Astrocyte (in vitro differentiated cells and primary cell): ENCODE results near the gene INPP4B. TPM values are rescaled to one million over a fixed set of nuclear protein-coding genes. Genes with fewer than 3 reads are reported as not detected.

Experiments
- DNase-seq: peaks from one replicate; pipeline ENCODE4 v3.0.0-alpha.2; 2010; ENCODE audit warnings: low read depth
- FAIRE-seq: peaks from 2 replicates; lab custom pipeline; 2011; peaks lifted over from hg19 to GRCh38; lab: Jason Lieb, UNC
- H2AFZ ChIP-seq: 2 replicates; pipeline ENCODE4 v1.6.0; 2012; ENCODE audit warnings: low read depth, low read length, inconsistent platforms
- H3K27ac ChIP-seq: 2 replicates; pipeline ENCODE4 v1.5.1; 2011; ENCODE audit warnings: low read depth, low read length, inconsistent platforms
- H3K27me3 ChIP-seq: 2 replicates; pipeline ENCODE4 v1.6.0; 2011; ENCODE audit warnings: low read length, inconsistent platforms; ENCODE audit not compliant: insufficient read depth
- H3K36me3 ChIP-seq: 2 replicates; pipeline ENCODE4 v1.5.1; 2011; ENCODE audit warnings: low read length, inconsistent platforms; ENCODE audit not compliant: insufficient read depth
- H3K4me1 ChIP-seq: 2 replicates; pipeline ENCODE4 v1.5.1; 2011; ENCODE audit warnings: low read length, inconsistent platforms; ENCODE audit not compliant: insufficient read depth
- H3K4me2 ChIP-seq: 2 replicates; pipeline ENCODE4 v1.6.0; 2012; ENCODE audit warnings: low read length, inconsistent platforms
- H3K4me3 ChIP-seq: 2 replicates; pipeline ENCODE4 v1.5.1; 2011; ENCODE audit warnings: low read depth, mild to moderate bottlenecking, low read length, inconsistent platforms; ENCODE audit not compliant: insufficient read depth
- H3K79me2 ChIP-seq: 2 replicates; pipeline ENCODE4 v1.6.0; 2012; ENCODE audit warnings: mild to moderate bottlenecking, low read length, inconsistent platforms; ENCODE audit not compliant: insufficient read depth
- H3K9ac ChIP-seq: 2 replicates; pipeline ENCODE4 v1.6.0; 2012; ENCODE audit warnings: mild to moderate bottlenecking, low read length, inconsistent platforms
- H3K9me3 ChIP-seq: 2 replicates; pipeline ENCODE4 v1.5.1; 2012; ENCODE audit warnings: low read depth, mild to moderate bottlenecking, low read length, inconsistent platforms; ENCODE audit not compliant: insufficient read depth
- H4K20me1 ChIP-seq: 2 replicates; pipeline ENCODE4 v1.6.0; 2012; ENCODE audit warnings: low read length, inconsistent platforms; ENCODE audit not compliant: insufficient read depth
- H3K27ac Mint-ChIP-seq: one replicate; pipeline ENCODE4 v1.8.0; 2021; ENCODE audit warnings: mild to moderate bottlenecking, mixed read lengths; ENCODE audit not compliant: unreplicated experiment
- H3K27me3 Mint-ChIP-seq: one replicate; pipeline ENCODE4 v1.8.0; 2021; ENCODE audit warnings: low read depth, mixed read lengths; ENCODE audit not compliant: unreplicated experiment
- H3K36me3 Mint-ChIP-seq: one replicate; pipeline ENCODE4 v1.8.0; 2021; ENCODE audit warnings: low read depth, mixed read lengths; ENCODE audit not compliant: unreplicated experiment
- H3K4me1 Mint-ChIP-seq: one replicate; pipeline ENCODE4 v1.8.0; 2021; ENCODE audit warnings: low read depth, mixed read lengths; ENCODE audit not compliant: unreplicated experiment
- H3K4me3 Mint-ChIP-seq: one replicate; pipeline ENCODE4 v1.8.0; 2021; ENCODE audit warnings: mild to moderate bottlenecking, moderate library complexity, mixed read lengths; ENCODE audit not compliant: unreplicated experiment
- H3K9me3 Mint-ChIP-seq: one replicate; pipeline ENCODE4 v1.8.0; 2021; ENCODE audit warnings: mild to moderate bottlenecking, mixed read lengths; ENCODE audit not compliant: unreplicated experiment
- CTCF ChIP-seq: IDR thresholded peaks from 2 replicates; pipeline ENCODE4 v1.5.1; 2011; ENCODE audit warnings: low read depth, mild to moderate bottlenecking, inconsistent platforms, low read length, moderate library complexity; ENCODE audit not compliant: insufficient read depth
- EZH2 ChIP-seq: IDR thresholded peaks from 2 replicates; pipeline ENCODE4 v1.6.1; 2012; ENCODE audit warnings: mild to moderate bottlenecking, low read length, inconsistent platforms; ENCODE audit not compliant: insufficient read depth
- total RNA-seq: library from RNA; stranded (reverse); gene quantifications from 2 replicates; pipeline ENCODE4 v1.2.1, GENCODE V29; 2021

INPP4B gene
- total RNA-seq, 1 donor from 2014 or later, result 2.8 TPM

- Histone ChIP-seq H3K4me2 (no peak overlapping the region), H3K36me3 (no peaks in the 10 kb centered on the region), H3K4me1 (peaks cover 25% of the 10 kb centered on the region), H2AFZ (no peak overlapping the region), H4K20me1 (no peaks in the 10 kb centered on the region), H3K27ac (peak overlapping the region; percentile 23), H3K4me3 (no peak overlapping the region), H3K9ac (no peak overlapping the region), H3K9me3 (no peaks in the 10 kb centered on the region), H3K27me3 (no peaks in the 10 kb centered on the region), H3K79me2 (no peaks in the 10 kb centered on the region)
- Mint-ChIP-seq H3K36me3 (no peaks in the 10 kb centered on the region), H3K4me3 (no peak overlapping the region), H3K27ac (peak overlapping the region; percentile 16), H3K27me3 (no peaks in the 10 kb centered on the region), H3K9me3 (peaks cover 3% of the 10 kb centered on the region), H3K4me1 (peaks cover 39% of the 10 kb centered on the region)
- peak; percentile 86 for DNase-seq
- FAIRE-seq, result no peak
- no peak for TF ChIP-seq EZH2
- TF ChIP-seq CTCF, result no peak
Measured at GRCh38 chr4:142547974-142548373, 298.1 kb downstream of the INPP4B start.

GRCh38 chr4:142544594-142544993 lies 301.5 kb downstream of the INPP4B start:
- H3K9ac ChIP-seq, result no peak overlapping the region
- H3K36me3 Mint-ChIP-seq, result no peaks in the 10 kb centered on the region
- no peak overlapping the region for H2AFZ ChIP-seq
- H3K4me1 ChIP-seq, result peaks cover 11% of the 10 kb centered on the region
- no peak overlapping the region for H3K27ac Mint-ChIP-seq
- H3K9me3 Mint-ChIP-seq, result peaks cover 3% of the 10 kb centered on the region
- no peak overlapping the region for H3K4me3 ChIP-seq
- H3K27me3 ChIP-seq, result no peaks in the 10 kb centered on the region
- DNase-seq (no peak), FAIRE-seq (no peak)
- TF ChIP-seq CTCF (no peak), EZH2 (no peak)
- no peaks in the 10 kb centered on the region for H4K20me1 ChIP-seq
- H3K27ac ChIP-seq, result no peak overlapping the region
- peaks cover 11% of the 10 kb centered on the region for H3K4me1 Mint-ChIP-seq
- H3K9me3 ChIP-seq, result no peaks in the 10 kb centered on the region
- H3K27me3 Mint-ChIP-seq, result no peaks in the 10 kb centered on the region
- H3K4me3 Mint-ChIP-seq, result no peak overlapping the region
- H3K36me3 ChIP-seq, result no peaks in the 10 kb centered on the region
- no peaks in the 10 kb centered on the region for H3K79me2 ChIP-seq
- H3K4me2 ChIP-seq, result no peak overlapping the region

- DNase-seq (no peak), FAIRE-seq (no peak)
- Mint-ChIP-seq H3K4me1 (peaks cover 6% of the 10 kb centered on the region), H3K27ac (no peak overlapping the region), H3K4me3 (no peak overlapping the region), H3K9me3 (peaks cover 3% of the 10 kb centered on the region), H3K27me3 (no peaks in the 10 kb centered on the region), H3K36me3 (no peaks in the 10 kb centered on the region)
- Histone ChIP-seq H3K27me3 (no peaks in the 10 kb centered on the region), H3K9ac (no peak overlapping the region), H3K27ac (no peak overlapping the region), H3K9me3 (no peaks in the 10 kb centered on the region), H4K20me1 (no peaks in the 10 kb centered on the region), H2AFZ (no peak overlapping the region), H3K79me2 (no peaks in the 10 kb centered on the region), H3K4me3 (no peak overlapping the region), H3K4me2 (no peak overlapping the region), H3K36me3 (no peaks in the 10 kb centered on the region), H3K4me1 (peaks cover 5% of the 10 kb centered on the region)
- TF ChIP-seq CTCF (no peak), EZH2 (no peak)
Measured at GRCh38 chr4:142544039-142544438, 302.1 kb downstream of the INPP4B start.
